H1 (cell line): ENCODE measurements around the gene FHIT. TPM values are rescaled to one million over a fixed set of nuclear protein-coding genes. Genes with fewer than 3 reads are reported as not detected.

Experiments used
- CTCF ChIA-PET: fragments of 300-600 bp; sonication (Branson Sonifier 250); formaldehyde crosslinking; loops from one replicate; lab custom pipeline; 2021; ENCODE audit not compliant: partially characterized antibody; lab: Charles Lee
- POLR2A ChIA-PET: fragments of 300-600 bp; sonication (Branson Sonifier 250); formaldehyde crosslinking; loops from one replicate; lab custom pipeline; 2021; ENCODE audit warnings: inconsistent platforms; ENCODE audit not compliant: partially characterized antibody; lab: Charles Lee
- DNase-seq, 2 experiments: peaks; one replicate each; pipeline versions ENCODE4 v3.0.0 to v3.0.0-alpha.2; 2010 to 2022; ENCODE audit warnings: low spot score in 2 of 2, low read depth in 1 of 2, mixed read lengths in 1 of 2
- FAIRE-seq: peaks from 2 replicates; lab custom pipeline; 2011; peaks lifted over from hg19 to GRCh38; lab: Jason Lieb, UNC
- H2AFZ ChIP-seq: 2 replicates; pipeline ENCODE4 v1.8.1; 2012; ENCODE audit warnings: low read length, inconsistent platforms
- H2AK5ac ChIP-seq: 2 replicates; pipeline ENCODE4 v1.6.1; 2013; ENCODE audit warnings: low read depth, low read length
- H2BK120ac ChIP-seq: replicated peaks from 2 replicates; pipeline ENCODE3; 2013; ENCODE audit warnings: low read depth, low read length, inconsistent platforms
- H2BK12ac ChIP-seq: 2 replicates; pipeline ENCODE4 v1.6.1; 2013; ENCODE audit warnings: low read depth, low read length
- H2BK15ac ChIP-seq: 2 replicates; pipeline ENCODE4 v1.6.1; 2013; ENCODE audit warnings: low read length
- H2BK20ac ChIP-seq: 2 replicates; pipeline ENCODE4 v1.6.1; 2013; ENCODE audit warnings: low read length
- H2BK5ac ChIP-seq: 2 replicates; pipeline ENCODE4 v1.6.1; 2013; ENCODE audit warnings: low read depth, low read length
- H3K14ac ChIP-seq: 2 replicates; pipeline ENCODE4 v1.6.1; 2013; ENCODE audit warnings: inconsistent platforms; ENCODE audit not compliant: insufficient read length
- H3K18ac ChIP-seq: 2 replicates; pipeline ENCODE4 v1.6.1; 2013; ENCODE audit warnings: low read length; ENCODE audit errors: extremely low read depth
- H3K23ac ChIP-seq: 2 replicates; pipeline ENCODE4 v1.6.1; 2013; ENCODE audit warnings: inconsistent platforms; ENCODE audit not compliant: insufficient read length
- H3K23me2 ChIP-seq: 2 replicates; pipeline ENCODE4 v1.6.1; 2013; ENCODE audit warnings: low read depth, low read length
- H3K27ac ChIP-seq: 2 replicates; pipeline ENCODE4 v1.6.1; 2011; ENCODE audit warnings: low read depth, low read length, inconsistent platforms
- H3K27me3 ChIP-seq, 4 experiments: replicated peaks in 1 of 4; 1 replicate in 1 of 4; 2 replicates in 3 of 4; pipeline versions ENCODE4 v1.6.1 to v1.8.1; 2011 to 2013; ENCODE audit warnings: low read length in 3 of 4, mild to moderate bottlenecking in 3 of 4, inconsistent platforms in 2 of 4, mixed read lengths in 2 of 4, moderate library complexity in 1 of 4; ENCODE audit not compliant: control insufficient read depth in 3 of 4, insufficient read depth in 3 of 4; ENCODE audit errors: extremely low read depth in 1 of 4
- H3K36me3 ChIP-seq, 4 experiments: 2 replicates each; pipeline versions ENCODE4 v1.6.1 to v1.8.1; 2011 to 2013; ENCODE audit warnings: mild to moderate bottlenecking in 4 of 4, low read length in 3 of 4, moderate library complexity in 2 of 4, control low read depth in 1 of 4, inconsistent platforms in 1 of 4; ENCODE audit not compliant: insufficient read depth in 4 of 4, control insufficient read depth in 2 of 4
- H3K4ac ChIP-seq: replicated peaks from 2 replicates; pipeline ENCODE3; 2013; ENCODE audit warnings: low read length, low read depth, mixed read lengths, inconsistent platforms; ENCODE audit not compliant: insufficient read length
- H3K4me1 ChIP-seq, 4 experiments: replicated peaks in 1 of 4; 1 replicate in 1 of 4; 2 replicates in 3 of 4; pipeline versions ENCODE4 v1.6.1 to v1.8.1; 2011 to 2013; ENCODE audit warnings: low read length in 3 of 4, inconsistent platforms in 2 of 4, mixed read lengths in 1 of 4; ENCODE audit not compliant: insufficient read depth in 4 of 4, control insufficient read depth in 3 of 4
- H3K4me2 ChIP-seq, 2 experiments: 2 replicates each; pipeline versions ENCODE4 v1.6.1 to v1.8.1; 2011 to 2013; ENCODE audit warnings: low read depth in 2 of 2, low read length in 2 of 2, control low read depth in 1 of 2, inconsistent platforms in 1 of 2, mild to moderate bottlenecking in 1 of 2; ENCODE audit not compliant: insufficient read depth in 1 of 2
- H3K4me3 ChIP-seq, 4 experiments: fragments of 200-600, 300-600 bp in 1 of 4; sonication (generic), shearing (Covaris generic), sonication (Bioruptor Twin) in 1 of 4; 2 replicates each; pipeline versions ENCODE4 v1.5.1 to v1.8.1; 2011 to 2016; ENCODE audit warnings: low read length in 4 of 4, low read depth in 3 of 4, control low read depth in 2 of 4, inconsistent platforms in 2 of 4, mild to moderate bottlenecking in 2 of 4, mixed read lengths in 1 of 4, moderate library complexity in 1 of 4; ENCODE audit not compliant: insufficient read depth in 2 of 4; ENCODE audit errors: extremely low read depth in 1 of 4
- H3K56ac ChIP-seq: replicated peaks from 2 replicates; pipeline ENCODE3; 2013; ENCODE audit warnings: low read depth, mild to moderate bottlenecking, mixed read lengths, low read length, inconsistent platforms; ENCODE audit not compliant: insufficient read length
- H3K79me1 ChIP-seq: 2 replicates; pipeline ENCODE4 v1.6.1; 2013; ENCODE audit warnings: low read depth, low read length, control low read depth
- H3K79me2 ChIP-seq, 2 experiments: 2 replicates each; pipeline versions ENCODE4 v1.6.1 to v1.8.1; 2012 to 2013; ENCODE audit warnings: low read length in 2 of 2, mild to moderate bottlenecking in 2 of 2, inconsistent platforms in 1 of 2; ENCODE audit not compliant: insufficient read depth in 2 of 2, control insufficient read depth in 1 of 2
- H3K9ac ChIP-seq, 4 experiments: replicated peaks in 1 of 4; 1 replicate in 1 of 4; 2 replicates in 3 of 4; pipeline versions ENCODE4 v1.6.1 to v1.8.1; 2011 to 2013; ENCODE audit warnings: low read depth in 3 of 4, low read length in 3 of 4, control low read depth in 2 of 4, mild to moderate bottlenecking in 2 of 4, moderate library complexity in 2 of 4, inconsistent platforms in 1 of 4; ENCODE audit errors: extremely low read depth in 1 of 4
- H3K9me3 ChIP-seq, 2 experiments: 2 replicates each; pipeline versions ENCODE4 v1.6.1 to v1.8.1; 2012 to 2013; ENCODE audit warnings: mild to moderate bottlenecking in 2 of 2, moderate library complexity in 2 of 2, control low read depth in 1 of 2, inconsistent platforms in 1 of 2, low read depth in 1 of 2, low read length in 1 of 2, mixed read lengths in 1 of 2; ENCODE audit not compliant: insufficient read depth in 2 of 2
- H4K20me1 ChIP-seq, 2 experiments: replicated peaks in 1 of 2; 2 replicates each; pipeline versions ENCODE3 to v1.8.1; 2011 to 2013; ENCODE audit warnings: inconsistent platforms in 2 of 2, low read length in 2 of 2, mild to moderate bottlenecking in 1 of 2; ENCODE audit not compliant: insufficient read depth in 2 of 2, control insufficient read depth in 1 of 2
- H4K5ac ChIP-seq: 2 replicates; pipeline ENCODE4 v1.6.1; 2013; ENCODE audit warnings: low read length, low read depth, mixed read lengths, inconsistent platforms; ENCODE audit not compliant: insufficient read length
- H4K8ac ChIP-seq: 2 replicates; pipeline ENCODE4 v1.8.0; 2013; ENCODE audit warnings: mild to moderate bottlenecking, moderate library complexity, low read length, inconsistent platforms; ENCODE audit not compliant: insufficient read depth; ENCODE audit errors: extremely low read depth
- H4K91ac ChIP-seq: replicated peaks from 2 replicates; pipeline ENCODE3; 2013; ENCODE audit warnings: low read length, mixed read lengths, inconsistent platforms; ENCODE audit not compliant: insufficient read length
- ATF2 ChIP-seq: IDR thresholded peaks from 2 replicates; pipeline ENCODE4 v1.6.1; 2012; ENCODE audit warnings: low read length, inconsistent platforms
- E2F6 ChIP-seq: IDR thresholded peaks from 2 replicates; pipeline ENCODE4 v1.6.1; 2012; ENCODE audit warnings: inconsistent platforms
- EP300 ChIP-seq, 2 experiments: IDR thresholded peaks; 1 replicate in 1 of 2; 2 replicates in 1 of 2; pipeline ENCODE4 v1.6.1; 2011 to 2012; ENCODE audit warnings: low read depth in 2 of 2, low read length in 2 of 2, mild to moderate bottlenecking in 2 of 2, borderline replicate concordance in 1 of 2, inconsistent platforms in 1 of 2, moderate library complexity in 1 of 2
- GTF2F1 ChIP-seq: IDR thresholded peaks from 2 replicates; pipeline ENCODE4 v1.6.1; 2012; ENCODE audit warnings: low read depth, low read length, improper control_type of control experiment, borderline replicate concordance
- NANOG ChIP-seq: IDR thresholded peaks from 2 replicates; pipeline ENCODE4 v1.6.1; 2011; ENCODE audit warnings: low read length, low read depth, mild to moderate bottlenecking, inconsistent platforms; ENCODE audit not compliant: insufficient read depth, poor library complexity, severe bottlenecking
- POLR2A ChIP-seq, 2 experiments: IDR thresholded peaks; 1 replicate in 1 of 2; 2 replicates in 1 of 2; pipeline ENCODE4 v1.6.1; 2011; ENCODE audit warnings: low read depth in 2 of 2, low read length in 2 of 2, mild to moderate bottlenecking in 2 of 2; ENCODE audit errors: control extremely low read depth in 1 of 2
- SP1 ChIP-seq: IDR thresholded peaks from 2 replicates; pipeline ENCODE4 v1.6.1; 2011; ENCODE audit warnings: low read depth, low read length
- SP2 ChIP-seq: IDR thresholded peaks from 2 replicates; pipeline ENCODE4 v1.6.1; 2012; ENCODE audit warnings: mild to moderate bottlenecking, low read length, inconsistent platforms
- SRF ChIP-seq: IDR thresholded peaks from 2 replicates; pipeline ENCODE4 v1.6.1; 2011; ENCODE audit warnings: mild to moderate bottlenecking, low read depth, low read length, moderate library complexity
- WGBS, 2 experiments: shearing (Covaris generic) in 1 of 2; methylation state at CpG; one replicate each; pipeline versions ENCODE4 v1.1.6 to v1.1.7; 2013 to 2015; ENCODE audit warnings: low lambda C conversion rate in 2 of 2, mixed read lengths in 2 of 2, inconsistent platforms in 1 of 2, low coverage in 1 of 2, missing lambda C conversion rate in 1 of 2; ENCODE audit not compliant: insufficient replicate concordance in 2 of 2, insufficient coverage in 1 of 2, insufficient read length in 1 of 2; ENCODE audit errors: extremely low coverage in 1 of 2, missing lambda C conversion rate in 1 of 2; 5-methylcytosine and 5-hydroxymethylcytosine counted together
- polyA plus RNA-seq, 7 experiments: library from polyadenylated mRNA; depleted of rRNA in 3 of 7; stranded (reverse) in 5 of 7; unstranded in 2 of 7; fragments of >200 nt in 5 of 7; fragments of 200-250 nt in 2 of 7; gene quantifications; 1 replicate in 5 of 7; 2 replicates in 1 of 7; 4 replicates in 1 of 7; pipeline versions ENCODE4 v1.2.1 to v1.2.3, GENCODE V29; 2011 to 2013; ENCODE audit warnings: missing spikeins in 2 of 7, mixed read lengths in 2 of 7
- total RNA-seq: library from RNA; stranded (reverse); fragmentation: NEBNext Ultra II Directional; extraction: Animal tissue kit (Norgen Biotek cat#: 25700); gene quantifications from 2 replicates; pipeline ENCODE4 v1.2.1, GENCODE V29; 2021

The FHIT gene
- total and polyA plus RNA-seq, 2 of the 8 experiments (the other 6 are each of a cell fraction or from before 2014, with no cell fraction given) = 1.2 to 3.2 TPM

- Histone ChIP-seq H2BK120ac (no peak overlapping the region), H3K9ac (no peak overlapping the region), H2BK12ac (no peak overlapping the region), H3K4ac (no peak overlapping the region), H3K79me2 (no peaks in the 10 kb centered on the region), H3K4me1 (no peaks in the 10 kb centered on the region; a peak in 1 of 7 replicates), H3K27me3 (no peaks in the 10 kb centered on the region)
- no peak for TF ChIP-seq EP300 (IDR thresholded peaks at IDR 0.05; ENCODE audit: borderline replicate concordance in 1 of 2, low read depth in 2 of 2, low read length in 2 of 2)
- TF ChIP-seq ATF2 = no peak
- no peak for TF ChIP-seq E2F6
- TF ChIP-seq SRF = no peak
- TF ChIP-seq SP1 = no peak
- no peak for TF ChIP-seq GTF2F1
- TF ChIP-seq NANOG = no peak
- no peak for TF ChIP-seq SP2
- TF ChIP-seq POLR2A (IDR thresholded peaks at IDR 0.05; ENCODE audit: control extremely low read depth in 1 of 2, low read depth in 2 of 2, low read length in 2 of 2) = no peak
- TF ChIP-seq, all 59 proteins: peak for 0
- Histone ChIP-seq H3K23ac (no peak overlapping the region), H2AFZ (no peak overlapping the region), H4K91ac (no peak overlapping the region), H4K5ac (no peak overlapping the region), H2BK15ac (no peak overlapping the region), H2BK5ac (no peak overlapping the region), H3K23me2 (no peaks in the 10 kb centered on the region), H4K20me1 (no peaks in the 10 kb centered on the region), H3K79me1 (no peaks in the 10 kb centered on the region), H3K9me3 (no peaks in the 10 kb centered on the region; a peak in 1 of 4 replicates), H2BK20ac (no peak overlapping the region), H3K4me3 (no peak overlapping the region), H3K14ac (no peak overlapping the region), H3K18ac (no peak overlapping the region), H2AK5ac (no peak overlapping the region), H3K36me3 (no peaks in the 10 kb centered on the region), H3K4me2 (no peak overlapping the region), H4K8ac (no peak overlapping the region), H3K56ac (no peak overlapping the region), H3K27ac (no peak overlapping the region)
- DNase-seq = no peak
- no peak for FAIRE-seq
- WGBS, 2 experiments = 83% methylated on average over 4 of the region's 4 CpGs; no CpG with 5 or more reads in 1 of the 2 experiments
- POLR2A ChIA-PET = no interaction called here
- CTCF ChIA-PET = interaction anchor here (0.6 to 0.8 kb wide), 3 partner anchors 9 to 353 kb away, joined by 3 to 5 read pairs (median 3); no protein-coding TSS in a partner anchor
Observed at GRCh38 chr3:59865351-59865750, 1385.9 kb downstream of the FHIT start.
